Measurements from ENCODE around the gene MCU.

MCU gene

GRCh38 chr10:72687035-72687434, 4.9 kb upstream of the MCU start:
- 91 to 93% methylated on average over 3 to 5 of the region's 6 CpGs for WGBS, 2 experiments (ENCODE audit: insufficient coverage in 2 of 2)
- Histone ChIP-seq H3K4me1 (ENCODE audit: control insufficient read depth, insufficient read depth, low read length, poor library complexity, severe bottlenecking) (peaks cover 8% of the 10 kb centered on the region), H3K36me3 (ENCODE audit: control insufficient read depth, insufficient read depth, low read length) (no peaks in the 10 kb centered on the region), H3K9me3 (ENCODE audit: control insufficient read depth, low read length) (no peaks in the 10 kb centered on the region), H3K4me3 (ENCODE audit: extremely low read depth, insufficient read depth, low read length, poor library complexity, severe bottlenecking) (no peak overlapping the region), H3K27ac (ENCODE audit: low read depth, low read length, severe bottlenecking) (no peak overlapping the region)

- H3K36me3 ChIP-seq (ENCODE audit: control insufficient read depth, insufficient read depth, low read length): no peaks in the 10 kb centered on the region
- no peak overlapping the region for H3K27ac ChIP-seq (ENCODE audit: low read depth, low read length, severe bottlenecking)
- WGBS, 2 experiments (ENCODE audit: insufficient coverage in 2 of 2): 63 to 87% methylated on average over 1 to 2 of the region's 2 CpGs
- H3K4me3 ChIP-seq (ENCODE audit: extremely low read depth, insufficient read depth, low read length, poor library complexity, severe bottlenecking): no peak overlapping the region
- H3K9me3 ChIP-seq (ENCODE audit: control insufficient read depth, low read length): no peaks in the 10 kb centered on the region
- peaks cover 8% of the 10 kb centered on the region for H3K4me1 ChIP-seq (ENCODE audit: control insufficient read depth, insufficient read depth, low read length, poor library complexity, severe bottlenecking)
These were observed 3.7 kb upstream of the MCU start for GRCh38 chr10:72688208-72688651.

DNA sequence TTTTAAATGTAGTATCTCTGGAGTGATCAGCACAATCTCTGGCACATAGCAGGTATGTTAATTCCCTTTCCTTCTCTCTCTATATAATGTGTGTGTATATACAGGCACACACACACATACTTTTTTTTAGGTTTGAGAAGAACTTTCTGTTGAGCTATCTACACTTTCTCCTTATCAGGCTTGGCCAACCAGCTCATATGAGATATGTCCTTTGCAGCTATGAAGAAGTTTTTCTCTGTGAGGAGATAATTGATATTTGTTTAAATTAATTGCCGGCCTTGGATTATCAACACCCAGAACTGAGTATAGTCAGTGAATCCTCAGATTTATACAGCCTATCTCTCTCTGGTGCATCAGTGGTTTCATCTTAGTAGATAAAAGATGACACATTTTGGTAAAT, 2.3 kb upstream of the MCU start:
- no CpG with 5 or more reads among the region's 1 CpG for WGBS, 2 experiments (ENCODE audit: insufficient coverage in 2 of 2)
- Histone ChIP-seq H3K36me3 (ENCODE audit: control insufficient read depth, insufficient read depth, low read length) (no peaks in the 10 kb centered on the region), H3K9me3 (ENCODE audit: control insufficient read depth, low read length) (no peaks in the 10 kb centered on the region), H3K27ac (ENCODE audit: low read depth, low read length, severe bottlenecking) (no peak overlapping the region), H3K4me1 (ENCODE audit: control insufficient read depth, insufficient read depth, low read length, poor library complexity, severe bottlenecking) (peaks cover 8% of the 10 kb centered on the region), H3K4me3 (ENCODE audit: extremely low read depth, insufficient read depth, low read length, poor library complexity, severe bottlenecking) (no peak overlapping the region)

DNA sequence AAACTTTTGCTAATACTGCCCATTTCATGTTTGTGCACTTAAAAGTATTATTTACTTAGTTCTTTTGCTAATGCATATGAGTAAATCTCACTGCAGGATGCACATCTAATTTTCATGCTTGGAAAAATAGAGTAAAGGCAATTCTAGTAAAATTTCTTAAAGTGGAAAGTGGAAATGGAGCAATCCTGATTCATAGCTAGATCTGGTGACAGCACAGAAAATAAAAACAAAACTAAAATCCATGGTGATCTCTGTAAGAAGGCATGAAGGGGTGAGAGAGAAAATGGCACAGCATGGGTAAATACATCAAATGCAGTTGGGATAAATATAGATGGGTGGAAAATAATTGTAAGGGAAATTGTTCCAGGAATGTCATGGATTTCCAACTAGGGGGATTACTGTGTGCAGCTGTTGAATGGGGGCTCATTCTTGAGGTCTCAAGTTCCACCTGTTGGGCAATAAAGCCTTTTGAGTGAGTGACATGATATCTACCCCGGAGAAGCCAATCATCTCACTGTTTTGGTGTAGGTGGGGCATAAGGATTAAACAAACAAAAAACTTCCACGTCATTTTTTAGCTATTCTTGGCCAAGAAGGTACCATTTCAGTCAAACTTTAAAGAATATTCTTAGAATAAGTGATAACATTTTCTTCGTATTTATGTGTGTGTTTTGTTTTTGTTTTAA, 1.7 kb upstream of the MCU start:
- no peak overlapping the region for H3K4me3 ChIP-seq (ENCODE audit: extremely low read depth, insufficient read depth, low read length, poor library complexity, severe bottlenecking)
- H3K9me3 ChIP-seq (ENCODE audit: control insufficient read depth, low read length): no peaks in the 10 kb centered on the region
- WGBS, 2 experiments (ENCODE audit: insufficient coverage in 2 of 2): no CpG with 5 or more reads among the region's 3 CpGs
- H3K27ac ChIP-seq (ENCODE audit: low read depth, low read length, severe bottlenecking): no peak overlapping the region
- peaks cover 8% of the 10 kb centered on the region for H3K4me1 ChIP-seq (ENCODE audit: control insufficient read depth, insufficient read depth, low read length, poor library complexity, severe bottlenecking)
- H3K36me3 ChIP-seq (ENCODE audit: control insufficient read depth, insufficient read depth, low read length): no peaks in the 10 kb centered on the region

DNA sequence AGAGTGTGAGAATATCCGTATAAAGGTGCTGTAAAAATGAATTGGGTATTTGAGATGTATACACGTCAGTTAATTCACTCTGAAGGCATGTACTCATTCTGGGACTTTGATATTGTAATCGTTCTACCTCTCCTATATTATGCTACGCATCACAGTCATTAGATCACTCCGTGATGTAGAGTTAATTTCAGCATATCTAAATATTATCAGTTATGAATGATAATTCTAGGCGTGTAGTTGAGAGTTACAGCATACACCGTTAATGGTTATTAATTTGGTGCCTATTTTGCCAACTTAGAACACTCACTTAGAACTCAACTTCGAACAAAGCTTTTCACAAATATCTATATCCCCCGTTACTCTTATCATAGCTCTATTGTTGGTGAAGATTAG, 477 bp upstream of the MCU start:
- H3K27ac ChIP-seq (ENCODE audit: low read depth, low read length, severe bottlenecking): no peak overlapping the region
- no peaks in the 10 kb centered on the region for H3K36me3 ChIP-seq (ENCODE audit: control insufficient read depth, insufficient read depth, low read length)
- peaks cover 8% of the 10 kb centered on the region for H3K4me1 ChIP-seq (ENCODE audit: control insufficient read depth, insufficient read depth, low read length, poor library complexity, severe bottlenecking)
- 40 to 55% methylated on average over 1 to 2 of the region's 9 CpGs for WGBS, 2 experiments (ENCODE audit: insufficient coverage in 2 of 2)
- H3K4me3 ChIP-seq (ENCODE audit: extremely low read depth, insufficient read depth, low read length, poor library complexity, severe bottlenecking): peak overlapping the region; percentile 81
- H3K9me3 ChIP-seq (ENCODE audit: control insufficient read depth, low read length): no peaks in the 10 kb centered on the region

GRCh38 chr10:72692744-72692993, 726 bp downstream of the MCU start:
- no peak overlapping the region for H3K27ac ChIP-seq (ENCODE audit: low read depth, low read length, severe bottlenecking)
- WGBS, 2 experiments (ENCODE audit: insufficient coverage in 2 of 2): 0 to 1% methylated on average over 9 to 11 of the region's 11 CpGs
- H3K9me3 ChIP-seq (ENCODE audit: control insufficient read depth, low read length): no peaks in the 10 kb centered on the region
- H3K4me3 ChIP-seq (ENCODE audit: extremely low read depth, insufficient read depth, low read length, poor library complexity, severe bottlenecking): peak overlapping the region; percentile 81
- H3K4me1 ChIP-seq (ENCODE audit: control insufficient read depth, insufficient read depth, low read length, poor library complexity, severe bottlenecking): peaks cover 8% of the 10 kb centered on the region
- H3K36me3 ChIP-seq (ENCODE audit: control insufficient read depth, insufficient read depth, low read length): no peaks in the 10 kb centered on the region

- H3K4me3 ChIP-seq (ENCODE audit: extremely low read depth, insufficient read depth, low read length, poor library complexity, severe bottlenecking): peak overlapping the region; percentile 81
- no peak overlapping the region for H3K27ac ChIP-seq (ENCODE audit: low read depth, low read length, severe bottlenecking)
- H3K4me1 ChIP-seq (ENCODE audit: control insufficient read depth, insufficient read depth, low read length, poor library complexity, severe bottlenecking): peaks cover 3% of the 10 kb centered on the region
- 14 to 24% methylated on average over 6 to 8 of the region's 8 CpGs for WGBS, 2 experiments (ENCODE audit: insufficient coverage in 2 of 2)
- no peaks in the 10 kb centered on the region for H3K9me3 ChIP-seq (ENCODE audit: control insufficient read depth, low read length)
- H3K36me3 ChIP-seq (ENCODE audit: control insufficient read depth, insufficient read depth, low read length): no peaks in the 10 kb centered on the region
These were observed 1.2 kb downstream of the MCU start for GRCh38 chr10:72692994-72693781.

DNA sequence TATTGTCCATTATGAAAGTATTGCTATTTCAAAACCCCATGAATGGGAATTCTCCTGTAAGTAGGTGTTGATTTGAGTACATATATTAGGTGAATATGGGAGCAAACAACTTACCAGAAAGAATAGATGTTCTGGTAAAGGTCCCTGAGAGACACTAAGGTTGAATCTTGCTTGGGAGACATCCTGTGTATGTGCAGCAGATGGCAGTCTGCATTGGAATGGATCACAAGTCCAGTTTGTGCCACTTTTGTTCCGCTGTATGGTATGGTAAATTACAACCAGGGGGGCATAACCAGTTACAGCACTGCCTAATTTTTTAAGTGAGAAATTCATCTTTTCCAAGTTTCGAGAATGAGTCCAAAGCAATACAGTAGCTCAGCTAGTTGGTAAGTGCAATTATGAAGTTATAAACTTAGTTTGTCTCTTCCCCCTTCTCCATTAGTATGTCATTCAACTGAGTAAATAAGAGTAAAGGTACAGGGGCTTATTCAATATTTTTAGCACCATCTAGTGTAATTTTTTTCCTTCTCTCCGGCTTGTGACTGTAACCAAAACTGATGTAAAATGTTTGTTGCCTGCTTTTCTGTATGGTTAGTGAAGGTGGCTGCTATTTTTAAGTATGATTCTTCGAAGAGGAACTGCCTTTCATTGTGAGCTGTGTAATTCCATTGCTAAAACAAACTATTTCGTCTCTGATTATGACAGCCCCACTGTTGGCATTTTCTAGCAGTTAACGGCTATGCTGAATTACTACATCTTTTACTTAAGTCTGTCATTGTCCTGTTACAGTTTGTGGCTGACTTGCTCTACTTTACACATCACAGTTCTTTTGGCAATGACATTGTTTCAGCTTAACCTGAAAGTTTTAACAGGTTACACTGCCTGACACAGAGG, 2.8 kb downstream of the MCU start:
- no peaks in the 10 kb centered on the region for H3K4me1 ChIP-seq (ENCODE audit: control insufficient read depth, insufficient read depth, low read length, poor library complexity, severe bottlenecking)
- 88 to 100% methylated on average over 3 to 4 of the region's 6 CpGs for WGBS, 2 experiments (ENCODE audit: insufficient coverage in 2 of 2)
- no peaks in the 10 kb centered on the region for H3K36me3 ChIP-seq (ENCODE audit: control insufficient read depth, insufficient read depth, low read length)
- no peaks in the 10 kb centered on the region for H3K9me3 ChIP-seq (ENCODE audit: control insufficient read depth, low read length)
- no peak overlapping the region for H3K4me3 ChIP-seq (ENCODE audit: extremely low read depth, insufficient read depth, low read length, poor library complexity, severe bottlenecking)
- H3K27ac ChIP-seq (ENCODE audit: low read depth, low read length, severe bottlenecking): no peak overlapping the region

DNA sequence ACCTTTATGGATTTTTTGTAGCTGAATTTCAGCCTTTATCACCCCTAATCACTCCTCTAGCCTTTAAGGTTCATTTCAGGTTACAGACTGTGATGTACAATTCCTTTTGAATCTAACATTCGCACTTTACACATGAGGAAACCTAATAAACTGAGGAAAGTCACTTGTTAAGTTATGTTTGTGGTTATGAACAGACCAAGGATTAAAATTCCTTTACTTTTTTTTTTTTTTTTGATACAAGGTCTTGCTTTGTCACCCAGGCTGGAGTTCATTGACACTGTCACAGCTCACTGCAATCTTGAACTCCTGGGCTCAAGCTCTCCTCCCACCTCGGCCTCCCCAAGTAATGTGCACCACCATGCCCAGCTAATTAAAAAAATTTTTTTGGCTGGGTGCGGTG, 3.6 kb downstream of the MCU start:
- no peak overlapping the region for H3K27ac ChIP-seq (ENCODE audit: low read depth, low read length, severe bottlenecking)

DNA sequence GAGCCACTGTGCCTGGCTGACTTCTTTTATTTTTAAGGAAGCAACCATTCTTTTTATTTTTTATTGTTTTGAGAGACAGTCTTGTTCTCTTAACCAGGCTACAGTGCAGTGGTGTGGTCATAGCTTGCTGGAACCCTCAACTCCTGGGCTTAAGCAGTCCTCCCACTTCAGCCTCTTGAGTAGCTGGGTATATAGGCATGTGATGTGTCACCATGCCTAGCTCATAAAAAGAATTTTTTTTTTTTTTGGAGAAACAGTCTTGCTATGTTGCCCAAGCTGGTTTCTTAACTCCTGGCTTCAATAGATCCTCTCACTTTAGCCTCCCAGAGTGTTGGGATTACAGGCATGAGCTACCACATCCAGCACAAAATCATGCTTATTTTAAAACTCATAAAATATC, 5.8 kb downstream of the MCU start:
- H3K4me3 ChIP-seq (ENCODE audit: extremely low read depth, insufficient read depth, low read length, poor library complexity, severe bottlenecking): no peak overlapping the region
- H3K36me3 ChIP-seq (ENCODE audit: control insufficient read depth, insufficient read depth, low read length): no peaks in the 10 kb centered on the region
- H3K9me3 ChIP-seq (ENCODE audit: control insufficient read depth, low read length): no peaks in the 10 kb centered on the region
- no peaks in the 10 kb centered on the region for H3K4me1 ChIP-seq (ENCODE audit: control insufficient read depth, insufficient read depth, low read length, poor library complexity, severe bottlenecking)
- no peak overlapping the region for H3K27ac ChIP-seq (ENCODE audit: low read depth, low read length, severe bottlenecking)

More for the DNA sequence above, 3.6 kb downstream of the MCU start:
- Histone ChIP-seq H3K36me3 (ENCODE audit: control insufficient read depth, insufficient read depth, low read length) (no peaks in the 10 kb centered on the region), H3K4me1 (ENCODE audit: control insufficient read depth, insufficient read depth, low read length, poor library complexity, severe bottlenecking) (no peaks in the 10 kb centered on the region), H3K4me3 (ENCODE audit: extremely low read depth, insufficient read depth, low read length, poor library complexity, severe bottlenecking) (no peak overlapping the region), H3K9me3 (ENCODE audit: control insufficient read depth, low read length) (no peaks in the 10 kb centered on the region)
- 92 to 100% methylated on average over 1 to 2 of the region's 3 CpGs for WGBS, 2 experiments (ENCODE audit: insufficient coverage in 2 of 2)
